ENCODE data around the gene EPS8L3. TPM values are rescaled to one million over a fixed set of nuclear protein-coding genes. Genes with fewer than 3 reads are reported as not detected.
A peak's percentile ranks its signal among the peaks of the same experiment; 100 is the strongest.
"Not testable (repeated sequence)": the region's sequence is repeated elsewhere in the genome, so short reads cannot be mapped to it uniquely, and the experiment has no call there.

The EPS8L3 gene
- polyA plus RNA-seq, 1 donor, result 343 TPM

GRCh38 chr1:109705411-109705810 lies 58.3 kb downstream of the EPS8L3 start:
- WGBS (ENCODE audit: insufficient coverage, low lambda C conversion rate), result no CpG with 5 or more reads among the region's 4 CpGs
- Histone ChIP-seq H3K36me3 (ENCODE audit: control insufficient read depth, insufficient read depth, low read length) (no peaks in the 10 kb centered on the region), H3K27ac (ENCODE audit: low read length) (no peak overlapping the region), H3K9me3 (ENCODE audit: control insufficient read depth, low read depth, low read length) (peaks cover 3% of the 10 kb centered on the region), H3K4me3 (ENCODE audit: low read length) (no peak overlapping the region), H3K4me1 (ENCODE audit: control insufficient read depth, insufficient read depth, low read length) (peaks cover 7% of the 10 kb centered on the region), H3K27me3 (ENCODE audit: control insufficient read depth, insufficient read depth, low read length) (no peaks in the 10 kb centered on the region)
- DNase-seq, result no peak

- no peaks in the 10 kb centered on the region for H3K36me3 ChIP-seq (ENCODE audit: control insufficient read depth, insufficient read depth, low read length)
Measured at GRCh38 chr1:109704173-109704572, 59.5 kb downstream of the EPS8L3 start.

GRCh38 chr1:109702940-109703339 lies 60.8 kb downstream of the EPS8L3 start:
- not testable (repeated sequence) for H3K9me3 ChIP-seq (ENCODE audit: control insufficient read depth, low read depth, low read length); H3K27ac ChIP-seq (ENCODE audit: low read length); H3K27me3 ChIP-seq (ENCODE audit: control insufficient read depth, insufficient read depth, low read length); H3K4me3 ChIP-seq (ENCODE audit: low read length); H3K36me3 ChIP-seq (ENCODE audit: control insufficient read depth, insufficient read depth, low read length); DNase-seq; H3K4me1 ChIP-seq (ENCODE audit: control insufficient read depth, insufficient read depth, low read length)
- WGBS (ENCODE audit: insufficient coverage, low lambda C conversion rate), result no CpG with 5 or more reads among the region's 3 CpGs

More at GRCh38 chr1:109704173-109704572, 59.5 kb downstream of the EPS8L3 start:
- Histone ChIP-seq H3K9me3 (ENCODE audit: control insufficient read depth, low read depth, low read length) (no peaks in the 10 kb centered on the region), H3K4me3 (ENCODE audit: low read length) (no peak overlapping the region), H3K27me3 (ENCODE audit: control insufficient read depth, insufficient read depth, low read length) (no peaks in the 10 kb centered on the region), H3K27ac (ENCODE audit: low read length) (no peak overlapping the region), H3K4me1 (ENCODE audit: control insufficient read depth, insufficient read depth, low read length) (peaks cover 7% of the 10 kb centered on the region)
- WGBS (ENCODE audit: insufficient coverage, low lambda C conversion rate), result 53% methylated on average over 3 of the region's 8 CpGs
- peak in 1 of 2 donors; percentile 3 for DNase-seq

Other genes starting within 250 kb of the EPS8L3 start
- 0.93 TPM for gene GPR61, start 224.1 kb downstream of the EPS8L3 start, polyA plus RNA-seq
- gene GNAI3, start 215.3 kb downstream of the EPS8L3 start, polyA plus RNA-seq, result 7.5 TPM
- not detected for gene GNAT2, start 144.3 kb downstream of the EPS8L3 start, polyA plus RNA-seq
- gene AMPD2, start 144.1 kb downstream of the EPS8L3 start, polyA plus RNA-seq, result 61.2 TPM
- gene GSTM4, start 107.8 kb downstream of the EPS8L3 start, polyA plus RNA-seq, result 68.4 TPM
- 197 TPM for gene GSTM2, start 95.9 kb downstream of the EPS8L3 start, polyA plus RNA-seq
- gene GSTM1, start 76.1 kb downstream of the EPS8L3 start, polyA plus RNA-seq, result 1.1 TPM
- gene GSTM5, start 51.7 kb downstream of the EPS8L3 start, polyA plus RNA-seq, result 7.2 TPM
- gene GSTM3, start 22.9 kb downstream of the EPS8L3 start, polyA plus RNA-seq, result 132 TPM
- 9.0 TPM for gene CSF1, start 146.9 kb upstream of the EPS8L3 start, polyA plus RNA-seq
- 89.3 TPM for gene AHCYL1, start 220.8 kb upstream of the EPS8L3 start, polyA plus RNA-seq